Upper lobe of left lung (tissue), 6 donors: ENCODE results near the gene RRP1. TPM values are rescaled to one million over a fixed set of nuclear protein-coding genes. Genes with fewer than 3 reads are reported as not detected.

Experiments
- ATAC-seq, 2 donors: fragments of 200-7000 bp; cut with Tn5 transposase; one replicate each; pipeline ENCODE4 v1.9.1; 2022; ENCODE audit warnings: mild to moderate bottlenecking in 2 of 2, moderate library complexity in 2 of 2; ENCODE audit not compliant: low FRiP score in 2 of 2
- DNase-seq, 2 donors: peaks; one replicate each; pipeline ENCODE4 v3.0.0-alpha.2; 2019 to 2020
- H3K27ac ChIP-seq, 4 donors: fragments of 200-600 bp; sonication (generic); one replicate each; pipeline ENCODE4 v1.5.1; 2016 to 2019
- H3K27me3 ChIP-seq, 4 donors: fragments of 200-600 bp; sonication (generic); one replicate each; pipeline ENCODE4 v1.5.1; 2017 to 2019
- H3K36me3 ChIP-seq, 4 donors: fragments of 200-600 bp; sonication (generic); one replicate each; pipeline ENCODE4 v1.5.1; 2016 to 2019
- H3K4me1 ChIP-seq, 4 donors: fragments of 200-600 bp; sonication (generic); one replicate each; pipeline ENCODE4 v1.5.1; 2018 to 2019
- H3K4me3 ChIP-seq, 4 donors: fragments of 200-600 bp; sonication (generic); one replicate each; pipeline ENCODE4 v1.5.1; 2017 to 2019; ENCODE audit warnings: mild to moderate bottlenecking in 2 of 4, moderate library complexity in 1 of 4
- H3K9me3 ChIP-seq, 4 donors: fragments of 200-600 bp; sonication (generic); one replicate each; pipeline ENCODE4 v1.5.1; 2018 to 2019
- CTCF ChIP-seq, 6 experiments: fragments of 450-650 bp in 4 of 6; fragments of 200-600 bp in 2 of 6; sonication (generic) in 2 of 6; IDR thresholded peaks; one replicate each; pipeline ENCODE4 v1.5.1; 2016 to 2019; ENCODE audit warnings: antibody characterized with exemption in 6 of 6
- EP300 ChIP-seq, 4 donors: sonication (generic); formaldehyde crosslinking; IDR thresholded peaks; one replicate each; pipeline ENCODE4 v1.5.1; 2017; ENCODE audit warnings: antibody characterized with exemption in 4 of 4, control low read depth in 2 of 4
- POLR2A ChIP-seq, 4 donors: fragments of 450-650 bp; IDR thresholded peaks; one replicate each; pipeline ENCODE4 v1.5.1; 2016 to 2017; ENCODE audit warnings: antibody characterized with exemption in 4 of 4, mild to moderate bottlenecking in 2 of 4
- POLR2AphosphoS5 ChIP-seq, 2 donors: sonication (generic); formaldehyde crosslinking; IDR thresholded peaks; one replicate each; pipeline ENCODE4 v1.5.1; 2017; ENCODE audit warnings: antibody characterized with exemption in 2 of 2
- WGBS, 2 donors: methylation state at CpG; one replicate each; pipeline ENCODE4 v1.1.5; 2017 to 2018; 5-methylcytosine and 5-hydroxymethylcytosine counted together
- total RNA-seq, 6 donors: library from RNA; depleted of rRNA in 4 of 6; stranded (reverse); fragments of >200 nt in 4 of 6; gene quantifications; one replicate each; pipeline versions ENCODE4 v1.1.0 to v1.2.1, GENCODE V29; 2016 to 2021
- donor health status: DM: no; HTN: no; CAD: no; lungs with moderate emphysema.
- donor health status: DM: no; HTN: yes; CAD: no; lungs with severe emphysema.

The RRP1 gene
- total RNA-seq: 10 to 100 TPM; 12.0 to 25.1 (median 20.9) TPM

- Histone ChIP-seq H3K4me1 (peaks cover 12 to 27% (median 17%) of the 10 kb centered on the region in 4 donors), H3K9me3 (no peaks in the 10 kb centered on the region), H3K4me3 (peak within 1 kb of the TSS; percentile 86 to 98 (median 95)), H3K36me3 (peaks cover 4 to 28% (median 25%) of the 10 kb centered on the region in 4 donors), H3K27me3 (no peaks in the 10 kb centered on the region), H3K27ac (peak within 1 kb of the TSS; percentile 78 to 93 (median 88))
- WGBS, 2 donors: 0 to 1% methylated on average over 6 to 60 of the region's 83 CpGs
- TF ChIP-seq CTCF (IDR thresholded peaks at IDR 0.05) (peak; percentile 100), EP300 (IDR thresholded peaks at IDR 0.05) (peak in 1 of 4 donors; percentile 48), POLR2A (IDR thresholded peaks at IDR 0.05) (peak in 3 of 4 donors; percentile 37 to 91 (median 86)), POLR2AphosphoS5 (IDR thresholded peaks at IDR 0.05) (peak; percentile 85 to 89)
- DNase-seq: peak; percentile 93 to 99
- peak; percentile 97 to 98 for ATAC-seq
Measured at GRCh38 chr21:43789276-43790009, at the start of gene RRP1. Gene RRP1 (plus strand): TSS chr21:43789577. CDS start chr21:43789630, 53 bp downstream.

- peak overlapping the region in 3 of 4 donors; percentile 67 to 78 (median 72) for H3K27ac ChIP-seq
- 81 to 90% methylated on average over 15 to 18 of the region's 25 CpGs for WGBS, 2 donors
- ATAC-seq (peak in 1 of 2 donors; percentile 18), DNase-seq (peak in 1 of 2 donors; percentile 83)
- H3K27me3 ChIP-seq: no peaks in the 10 kb centered on the region
- no peaks in the 10 kb centered on the region for H3K9me3 ChIP-seq
- H3K4me1 ChIP-seq: peaks cover 3 to 21% (median 9%) of the 10 kb centered on the region in 4 donors
- H3K36me3 ChIP-seq: peaks cover 6 to 59% (median 40%) of the 10 kb centered on the region in 4 donors
- no peak overlapping the region for H3K4me3 ChIP-seq
- no peak for TF ChIP-seq POLR2A (IDR thresholded peaks at IDR 0.05)
- TF ChIP-seq CTCF (IDR thresholded peaks at IDR 0.05): no peak
- TF ChIP-seq POLR2AphosphoS5 (IDR thresholded peaks at IDR 0.05): no peak
- no peak for TF ChIP-seq EP300 (IDR thresholded peaks at IDR 0.05)
Measured at GRCh38 chr21:43739621-43740435, 49.5 kb upstream of the RRP1 start.

GRCh38 chr21:43740497-43741156 lies 48.8 kb upstream of the RRP1 start:
- Histone ChIP-seq H3K36me3 (peaks cover 7 to 63% (median 43%) of the 10 kb centered on the region in 4 donors), H3K4me1 (peaks cover 0 to 13% (median 1%) of the 10 kb centered on the region in 4 donors), H3K9me3 (no peaks in the 10 kb centered on the region), H3K27ac (peak overlapping the region; percentile 24 to 78 (median 70)), H3K27me3 (no peaks in the 10 kb centered on the region), H3K4me3 (no peak overlapping the region)
- peak in 1 of 2 donors; percentile 87 for DNase-seq
- 42% methylated on average over 21 of the region's 25 CpGs; no CpG with 5 or more reads in 1 of the 2 donors for WGBS, 2 donors
- TF ChIP-seq POLR2A (IDR thresholded peaks at IDR 0.05): peak in 1 of 4 donors; percentile 8
- no peak for TF ChIP-seq CTCF (IDR thresholded peaks at IDR 0.05)
- TF ChIP-seq EP300 (IDR thresholded peaks at IDR 0.05): no peak
- TF ChIP-seq POLR2AphosphoS5 (IDR thresholded peaks at IDR 0.05): no peak
- ATAC-seq: peak; percentile 45 to 74

GRCh38 chr21:43741423-43742096 lies 47.8 kb upstream of the RRP1 start:
- peaks cover 0 to 6% (median 0%) of the 10 kb centered on the region in 4 donors for H3K4me1 ChIP-seq
- H3K27ac ChIP-seq: no peak overlapping the region
- WGBS, 2 donors: 85 to 88% methylated on average over 2 to 13 of the region's 28 CpGs
- DNase-seq: no peak
- no peak overlapping the region for H3K4me3 ChIP-seq
- TF ChIP-seq POLR2A (IDR thresholded peaks at IDR 0.05) (no peak), CTCF (IDR thresholded peaks at IDR 0.05) (no peak), POLR2AphosphoS5 (IDR thresholded peaks at IDR 0.05) (no peak), EP300 (IDR thresholded peaks at IDR 0.05) (no peak)
- ATAC-seq: no peak
- no peaks in the 10 kb centered on the region for H3K9me3 ChIP-seq
- no peaks in the 10 kb centered on the region for H3K27me3 ChIP-seq
- H3K36me3 ChIP-seq: peaks cover 12 to 64% (median 47%) of the 10 kb centered on the region in 4 donors
